Smooth muscle cell (in vitro differentiated cells): ENCODE measurements around the gene CCDC91. TPM values are rescaled to one million over a fixed set of nuclear protein-coding genes. Genes with fewer than 3 reads are reported as not detected.

ENCODE experiments used
- DNase-seq: peaks from one replicate; lab custom pipeline; 2025; ENCODE audit not compliant: unreplicated experiment; lab: John Stamatoyannopoulos, UW
- H2AFZ ChIP-seq: fragments of 200-600 bp; sonication (generic); 2 replicates; pipeline ENCODE4 v1.6.0; 2016; ENCODE audit warnings: antibody characterized with exemption, low read depth, mild to moderate bottlenecking
- H3F3A ChIP-seq: fragments of 200-600 bp; sonication (generic); 2 replicates; pipeline ENCODE4 v1.6.0; 2017; ENCODE audit warnings: antibody characterized with exemption, low read depth
- H3K27ac ChIP-seq: fragments of 200-600 bp; sonication (generic); 2 replicates; pipeline ENCODE4 v1.5.1; 2016; ENCODE audit warnings: low read depth, mild to moderate bottlenecking
- H3K27me3 ChIP-seq: fragments of 200-600 bp; sonication (generic); 2 replicates; pipeline ENCODE4 v1.6.1; 2016; ENCODE audit warnings: low read depth, mild to moderate bottlenecking
- H3K36me3 ChIP-seq: fragments of 200-600 bp; sonication (generic); 2 replicates; pipeline ENCODE4 v1.5.1; 2016; ENCODE audit warnings: low read depth
- H3K4me1 ChIP-seq: fragments of 200-600 bp; sonication (generic); 2 replicates; pipeline ENCODE4 v1.5.1; 2016; ENCODE audit warnings: low read depth
- H3K4me2 ChIP-seq: fragments of 200-600 bp; sonication (generic); 2 replicates; pipeline ENCODE4 v1.6.0; 2016; ENCODE audit warnings: mild to moderate bottlenecking
- H3K4me3 ChIP-seq: fragments of 200-600 bp; sonication (generic); 2 replicates; pipeline ENCODE4 v1.5.1; 2016; ENCODE audit warnings: mild to moderate bottlenecking
- H3K79me2 ChIP-seq: fragments of 200-600 bp; sonication (generic); 2 replicates; pipeline ENCODE4 v1.6.0; 2016; ENCODE audit warnings: low read depth, mild to moderate bottlenecking
- H3K9ac ChIP-seq: fragments of 200-600 bp; sonication (generic); 2 replicates; pipeline ENCODE4 v1.6.0; 2016; ENCODE audit warnings: low read depth
- H3K9me3 ChIP-seq: fragments of 200-600 bp; sonication (generic); replicated peaks from 2 replicates; pipeline ENCODE4 v1.5.1; 2016; ENCODE audit warnings: low read depth
- H4K20me1 ChIP-seq: fragments of 200-600 bp; sonication (generic); 2 replicates; pipeline ENCODE4 v1.6.0; 2016; ENCODE audit warnings: low read depth
- WGBS: methylation state at CpG from one replicate; pipeline ENCODE4 v1.1.7; 2016; ENCODE audit warnings: low lambda C conversion rate; 5-methylcytosine and 5-hydroxymethylcytosine counted together
- polyA plus RNA-seq: library from polyadenylated mRNA; unstranded; fragments of >200 nt; fragmentation: Nextera tagmentation; extraction: Ambion mirVana; gene quantifications from 2 replicates; pipeline ENCODE4 v1.2.1, GENCODE V29; 2016
- total RNA-seq: library from RNA; depleted of rRNA; stranded (reverse); fragments of >200 nt; gene quantifications from 2 replicates; pipeline ENCODE4 v1.2.3, GENCODE V29; 2014
- TF ChIP-seq, protein P1 (sequence below): fragments of 200-600 bp; sonication (generic); IDR thresholded peaks from 2 replicates; pipeline ENCODE4 v1.5.1; 2017; ENCODE audit warnings: borderline replicate concordance, mild to moderate bottlenecking, antibody characterized with exemption; ENCODE audit not compliant: insufficient read depth, poor library complexity, severe bottlenecking

CCDC91 gene
- total and polyA plus RNA-seq, 2 experiments from 2014 or later, result 20.1 to 23.7 TPM

GRCh38 chr12:28536088-28536487 lies 345.8 kb downstream of the CCDC91 start:
- no peaks in the 10 kb centered on the region for H3F3A ChIP-seq
- H3K9me3 ChIP-seq, result no peaks in the 10 kb centered on the region

DNA sequence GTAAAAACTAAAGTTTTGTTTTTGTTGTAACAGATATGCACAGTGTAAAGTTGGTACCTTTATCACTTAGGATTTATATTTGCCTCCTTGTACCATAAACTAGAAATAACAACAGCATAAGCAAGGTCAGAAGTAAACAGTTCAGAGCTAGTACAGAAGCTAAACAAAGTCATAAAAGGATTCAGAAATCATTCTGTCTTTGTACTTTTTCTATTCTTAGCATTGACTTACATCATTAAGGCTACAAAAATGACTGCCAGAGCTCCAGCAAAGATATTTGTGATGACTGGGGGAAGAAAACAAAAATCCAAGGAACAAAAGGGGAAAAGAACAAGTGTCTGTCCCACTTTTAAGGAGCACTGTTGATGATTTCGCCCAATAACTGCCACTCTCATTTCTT lies 347.2 kb downstream of the CCDC91 start:
- Histone ChIP-seq H3K79me2 (no peaks in the 10 kb centered on the region), H3F3A (no peaks in the 10 kb centered on the region), H4K20me1 (no peaks in the 10 kb centered on the region), H3K4me3 (no peak overlapping the region), H3K27ac (no peak overlapping the region), H3K4me1 (no peaks in the 10 kb centered on the region), H3K9me3 (no peaks in the 10 kb centered on the region), H3K4me2 (no peak overlapping the region), H3K27me3 (no peaks in the 10 kb centered on the region), H3K9ac (no peak overlapping the region), H3K36me3 (no peaks in the 10 kb centered on the region), H2AFZ (no peak overlapping the region)
- 96% methylated on average over 1 of the region's 1 CpG for WGBS
- TF ChIP-seq, protein P1, sequence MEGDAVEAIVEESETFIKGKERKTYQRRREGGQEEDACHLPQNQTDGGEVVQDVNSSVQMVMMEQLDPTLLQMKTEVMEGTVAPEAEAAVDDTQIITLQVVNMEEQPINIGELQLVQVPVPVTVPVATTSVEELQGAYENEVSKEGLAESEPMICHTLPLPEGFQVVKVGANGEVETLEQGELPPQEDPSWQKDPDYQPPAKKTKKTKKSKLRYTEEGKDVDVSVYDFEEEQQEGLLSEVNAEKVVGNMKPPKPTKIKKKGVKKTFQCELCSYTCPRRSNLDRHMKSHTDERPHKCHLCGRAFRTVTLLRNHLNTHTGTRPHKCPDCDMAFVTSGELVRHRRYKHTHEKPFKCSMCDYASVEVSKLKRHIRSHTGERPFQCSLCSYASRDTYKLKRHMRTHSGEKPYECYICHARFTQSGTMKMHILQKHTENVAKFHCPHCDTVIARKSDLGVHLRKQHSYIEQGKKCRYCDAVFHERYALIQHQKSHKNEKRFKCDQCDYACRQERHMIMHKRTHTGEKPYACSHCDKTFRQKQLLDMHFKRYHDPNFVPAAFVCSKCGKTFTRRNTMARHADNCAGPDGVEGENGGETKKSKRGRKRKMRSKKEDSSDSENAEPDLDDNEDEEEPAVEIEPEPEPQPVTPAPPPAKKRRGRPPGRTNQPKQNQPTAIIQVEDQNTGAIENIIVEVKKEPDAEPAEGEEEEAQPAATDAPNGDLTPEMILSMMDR, result no peak
- DNase-seq, result no peak

More at GRCh38 chr12:28536088-28536487, 345.8 kb downstream of the CCDC91 start:
- Histone ChIP-seq H3K4me1 (no peaks in the 10 kb centered on the region), H3K27ac (peak overlapping the region; percentile 47), H3K36me3 (no peaks in the 10 kb centered on the region), H3K4me2 (no peak overlapping the region), H2AFZ (no peak overlapping the region), H3K4me3 (no peak overlapping the region), H4K20me1 (no peaks in the 10 kb centered on the region), H3K27me3 (no peaks in the 10 kb centered on the region), H3K9ac (no peak overlapping the region), H3K79me2 (no peaks in the 10 kb centered on the region)
- DNase-seq, result no peak
- 49% methylated on average over 2 of the region's 2 CpGs for WGBS
- TF ChIP-seq, protein P1, result no peak

DNA sequence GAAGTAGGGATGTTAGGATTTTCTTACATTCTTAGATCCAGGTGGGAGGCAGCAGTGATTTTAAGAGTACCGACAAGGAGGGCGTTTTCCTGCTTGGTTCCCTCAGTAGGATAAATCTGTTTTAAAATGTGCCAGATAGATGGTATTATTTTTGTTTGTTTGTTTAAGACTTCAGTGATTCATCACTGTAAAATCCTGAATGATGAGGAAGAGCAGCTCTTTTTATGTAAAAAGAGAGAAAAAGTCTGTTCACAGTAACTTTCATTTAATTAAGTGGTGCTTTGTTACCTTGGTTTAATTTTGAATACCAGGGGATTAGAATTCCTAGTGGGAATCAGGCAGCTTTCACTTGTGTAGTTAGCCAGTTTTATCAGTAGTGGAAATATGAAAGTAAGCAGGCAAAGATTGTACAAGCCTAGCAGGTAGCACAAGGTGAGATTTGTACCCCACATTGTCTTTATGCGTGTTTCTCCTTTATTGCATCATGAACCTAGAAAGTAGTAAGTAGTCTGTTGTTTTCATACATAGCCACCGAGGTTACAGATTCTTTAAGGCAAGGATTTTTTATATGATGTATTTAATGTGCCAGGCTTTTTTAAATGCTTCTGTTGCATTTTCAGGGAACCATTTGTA lies 349.6 kb downstream of the CCDC91 start:
- no peak overlapping the region for H3K27ac ChIP-seq
- no peaks in the 10 kb centered on the region for H3K36me3 ChIP-seq
- H3K4me1 ChIP-seq, result no peaks in the 10 kb centered on the region
- 76% methylated on average over 4 of the region's 4 CpGs for WGBS
- H4K20me1 ChIP-seq, result no peaks in the 10 kb centered on the region
- no peak for DNase-seq
- no peak overlapping the region for H3K4me2 ChIP-seq
- no peak overlapping the region for H3K9ac ChIP-seq
- TF ChIP-seq, protein P1, result no peak
- no peaks in the 10 kb centered on the region for H3K79me2 ChIP-seq
- H3F3A ChIP-seq, result no peaks in the 10 kb centered on the region
- H2AFZ ChIP-seq, result no peak overlapping the region
- H3K9me3 ChIP-seq, result no peaks in the 10 kb centered on the region
- H3K4me3 ChIP-seq, result no peak overlapping the region
- H3K27me3 ChIP-seq, result no peaks in the 10 kb centered on the region

DNA sequence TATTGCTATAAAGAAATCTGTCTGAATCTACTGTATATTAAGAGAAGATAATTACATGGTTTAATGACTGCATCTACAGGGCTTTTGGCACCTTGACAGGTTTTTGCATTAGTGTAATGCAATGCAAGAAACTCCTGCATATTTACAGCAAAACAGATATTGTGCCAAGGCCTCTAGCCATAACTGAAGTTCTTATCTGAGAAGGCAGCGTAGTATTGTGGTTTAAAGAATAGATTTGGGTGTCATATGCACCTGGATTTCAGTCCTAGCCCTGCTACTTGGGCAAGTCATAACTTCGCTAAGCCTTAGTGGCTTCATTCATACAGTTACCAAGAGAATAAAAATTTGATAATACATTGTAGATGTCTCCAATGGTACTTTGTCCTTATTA lies 350.1 kb downstream of the CCDC91 start:
- H4K20me1 ChIP-seq, result no peaks in the 10 kb centered on the region
- H3K27ac ChIP-seq, result no peak overlapping the region
- no peaks in the 10 kb centered on the region for H3K79me2 ChIP-seq
- 92% methylated on average over 2 of the region's 2 CpGs for WGBS
- no peaks in the 10 kb centered on the region for H3K27me3 ChIP-seq
- no peak overlapping the region for H3K4me3 ChIP-seq
- no peaks in the 10 kb centered on the region for H3K4me1 ChIP-seq
- H3K36me3 ChIP-seq, result no peaks in the 10 kb centered on the region
- no peaks in the 10 kb centered on the region for H3F3A ChIP-seq
- no peak overlapping the region for H2AFZ ChIP-seq
- H3K4me2 ChIP-seq, result no peak overlapping the region
- TF ChIP-seq, protein P1, result no peak
- DNase-seq, result no peak
- no peak overlapping the region for H3K9ac ChIP-seq
- H3K9me3 ChIP-seq, result no peaks in the 10 kb centered on the region
